Esophagus muscularis mucosa (tissue), 4 donors: ENCODE measurements around the gene MTA3.

Source experiments
- CTCF ChIP-seq, 3 experiments: fragments of 200-600 bp in 2 of 3; fragments of 450-650 bp in 1 of 3; sonication (generic) in 2 of 3; IDR thresholded peaks; one replicate each; pipeline ENCODE4 v1.5.1; 2017 to 2019; ENCODE audit warnings: antibody characterized with exemption in 3 of 3, mild to moderate bottlenecking in 2 of 3, moderate library complexity in 1 of 3
- EP300 ChIP-seq: sonication (generic); formaldehyde crosslinking; IDR thresholded peaks from one replicate; pipeline ENCODE4 v1.6.1; 2017; ENCODE audit warnings: antibody characterized with exemption
- POLR2A ChIP-seq: fragments of 450-650 bp; IDR thresholded peaks from one replicate; pipeline ENCODE4 v1.6.1; 2017; ENCODE audit warnings: antibody characterized with exemption, moderate library complexity, mild to moderate bottlenecking, low read depth
- POLR2AphosphoS5 ChIP-seq, 2 donors: sonication (generic); formaldehyde crosslinking; IDR thresholded peaks; one replicate each; pipeline ENCODE4 v1.6.1; 2017; ENCODE audit warnings: antibody characterized with exemption in 2 of 2

GRCh38 chr2:42752314-42752713 lies 183.9 kb downstream of the MTA3 start:
- TF ChIP-seq CTCF (IDR thresholded peaks at IDR 0.05): no peak
- no peak for TF ChIP-seq POLR2AphosphoS5 (IDR thresholded peaks at IDR 0.05)
- no peak for TF ChIP-seq EP300
- no peak for TF ChIP-seq POLR2A
